GM12891 (cell line): ENCODE measurements around the gene SCAMP1.

ENCODE experiments used
- POLR2A ChIP-seq: IDR thresholded peaks from 2 replicates; pipeline ENCODE4 v1.6.1; 2011; ENCODE audit warnings: low read depth, low read length, control low read depth
- POLR2AphosphoS5 ChIP-seq: IDR thresholded peaks from 2 replicates; pipeline ENCODE4 v1.6.1; 2011; ENCODE audit warnings: low read depth, low read length, control low read depth
- POU2F2 ChIP-seq: IDR thresholded peaks from 2 replicates; pipeline ENCODE4 v1.6.1; 2011; ENCODE audit warnings: low read depth, mild to moderate bottlenecking, control low read depth, low read length, moderate library complexity
- TAF1 ChIP-seq: IDR thresholded peaks from 2 replicates; pipeline ENCODE4 v1.6.1; 2011; ENCODE audit warnings: low read depth, low read length, control low read depth

- TF ChIP-seq POLR2A, result no peak
- TF ChIP-seq POLR2AphosphoS5, result no peak
- TF ChIP-seq POU2F2, result no peak
- no peak for TF ChIP-seq TAF1
These were observed 159.0 kb downstream of the SCAMP1 start for GRCh38 chr5:78519198-78519941.
